Stomach (tissue), 9 donors: ENCODE data around the gene RNH1. TPM values are rescaled to one million over a fixed set of nuclear protein-coding genes. Genes with fewer than 3 reads are reported as not detected.
A peak's percentile ranks its signal among the peaks of the same experiment; 100 is the strongest.

Source experiments
- DNase-seq, 2 donors: peaks; one replicate each; pipeline versions ENCODE4 v3.0.0 to v3.0.0-alpha.2; 2013 to 2019
- H3K27ac ChIP-seq, 5 donors: fragments of 200-600 bp in 4 of 5; sonication (generic) in 4 of 5; one replicate each; pipeline ENCODE4 v1.5.1; 2013 to 2019; ENCODE audit warnings: mild to moderate bottlenecking in 1 of 5, moderate library complexity in 1 of 5
- H3K27me3 ChIP-seq, 3 donors: fragments of 200-600 bp; sonication (generic); one replicate each; pipeline ENCODE4 v1.5.1; 2017 to 2019; ENCODE audit warnings: mixed run types in 1 of 3
- H3K36me3 ChIP-seq, 4 donors: fragments of 200-600 bp; sonication (generic); 1 replicate in 3 of 4; 2 replicates in 1 of 4; pipeline ENCODE4 v1.5.1; 2016 to 2019
- H3K4me1 ChIP-seq, 4 donors: fragments of 200-600 bp; sonication (generic); one replicate each; pipeline ENCODE4 v1.5.1; 2016 to 2019
- H3K4me3 ChIP-seq, 4 donors: fragments of 200-600 bp; sonication (generic) in 3 of 4; one replicate each; pipeline ENCODE4 v1.5.1; 2016 to 2019; ENCODE audit warnings: mild to moderate bottlenecking in 1 of 4
- H3K9me3 ChIP-seq, 4 donors: fragments of 200-600 bp; sonication (generic); one replicate each; pipeline ENCODE4 v1.5.1; 2016 to 2019
- CTCF ChIP-seq, 7 experiments: fragments of 450-650 bp in 4 of 7; fragments of 200-600 bp in 3 of 7; sonication (generic) in 3 of 7; IDR thresholded peaks; one replicate each; pipeline ENCODE4 v1.5.1; 2016 to 2019; ENCODE audit warnings: antibody characterized with exemption in 7 of 7, control low read depth in 2 of 7, mild to moderate bottlenecking in 1 of 7
- EP300 ChIP-seq: sonication (generic); formaldehyde crosslinking; IDR thresholded peaks from one replicate; pipeline ENCODE4 v1.6.1; 2017; ENCODE audit warnings: antibody characterized with exemption
- POLR2A ChIP-seq, 4 donors: fragments of 450-650 bp; IDR thresholded peaks; one replicate each; pipeline ENCODE4 v1.6.1; 2016; ENCODE audit warnings: antibody characterized with exemption in 4 of 4, control low read depth in 2 of 4, mild to moderate bottlenecking in 1 of 4, moderate library complexity in 1 of 4
- POLR2AphosphoS5 ChIP-seq, 3 donors: sonication (generic); formaldehyde crosslinking; IDR thresholded peaks; one replicate each; pipeline ENCODE4 v1.6.1; 2016; ENCODE audit warnings: antibody characterized with exemption in 3 of 3
- WGBS, 5 donors: extraction: QIAGEN DNeasy Blood & Tissue Kit in 3 of 5; methylation state at CpG; one replicate each; pipeline versions ENCODE4 v1.1.5 to v1.1.7; 2013 to 2018; 5-methylcytosine and 5-hydroxymethylcytosine counted together
- intact Hi-C: fragments of 100-400 bp; cut with DNase I; formaldehyde crosslinking; loops from one replicate; pipeline ENCODE4 v1.15.1; 2023; ENCODE audit warnings: low total_unique reads
- polyA plus RNA-seq, 3 donors: library from polyadenylated mRNA; stranded (reverse); fragments of 200-250 nt; gene quantifications; one replicate each; pipeline ENCODE4 v1.2.3, GENCODE V29; 2013
- total RNA-seq, 5 donors: library from RNA; depleted of rRNA; stranded (reverse); fragments of >200 nt; gene quantifications; one replicate each; pipeline versions ENCODE4 v1.1.0 to v1.2.3, GENCODE V29; 2014 to 2016
- donor health status: healthy with polysubstance abuse.
- donor health status: Bipolar disorder and iron deficiency.
- donor health status: healthy.

The RNH1 gene
- total and polyA plus RNA-seq, 8 donors = 61.3 to 260 (median 134) TPM

- WGBS, 5 donors = 79 to 93% (median 89%) methylated on average over 18 to 33 of the region's 33 CpGs
- intact Hi-C loops = no loop called here
Observed at GRCh38 chr11:532986-533585, 26.0 kb upstream of the RNH1 start.

GRCh38 chr11:532527-532985 lies 25.5 kb upstream of the RNH1 start:
- Histone ChIP-seq H3K4me3 (no peak overlapping the region), H3K4me1 (peaks cover 33 to 42% (median 41%) of the 10 kb centered on the region in 4 donors), H3K27ac (no peak overlapping the region), H3K9me3 (no peaks in the 10 kb centered on the region), H3K36me3 (peaks cover 13 to 36% (median 33%) of the 10 kb centered on the region in 4 donors), H3K27me3 (peaks cover 0 to 13% (median 0%) of the 10 kb centered on the region in 3 donors)
- intact Hi-C loops = no loop called here
- TF ChIP-seq POLR2AphosphoS5 (IDR thresholded peaks at IDR 0.05) (no peak), EP300 (no peak), CTCF (IDR thresholded peaks at IDR 0.05) (no peak), POLR2A (IDR thresholded peaks at IDR 0.05) (no peak)
- WGBS, 5 donors = 70 to 84% (median 79%) methylated on average over 15 to 23 of the region's 23 CpGs
- DNase-seq = peak in 1 of 2 donors; percentile 39

More at GRCh38 chr11:532986-533585, 26.0 kb upstream of the RNH1 start:
- Histone ChIP-seq H3K27ac (no peak overlapping the region), H3K4me3 (no peak overlapping the region), H3K4me1 (peaks cover 38 to 47% (median 47%) of the 10 kb centered on the region in 4 donors), H3K9me3 (no peaks in the 10 kb centered on the region), H3K36me3 (peaks cover 13 to 36% (median 33%) of the 10 kb centered on the region in 4 donors), H3K27me3 (peaks cover 0 to 19% (median 0%) of the 10 kb centered on the region in 3 donors)
- TF ChIP-seq EP300 (no peak), POLR2A (IDR thresholded peaks at IDR 0.05) (no peak), POLR2AphosphoS5 (IDR thresholded peaks at IDR 0.05) (no peak), CTCF (IDR thresholded peaks at IDR 0.05) (no peak)
- DNase-seq = peak in 1 of 2 donors; percentile 14

- Histone ChIP-seq H3K36me3 (peaks cover 13 to 36% (median 33%) of the 10 kb centered on the region in 4 donors), H3K4me1 (peaks cover 27 to 37% (median 36%) of the 10 kb centered on the region in 4 donors), H3K4me3 (no peak overlapping the region), H3K27ac (no peak overlapping the region), H3K27me3 (peaks cover 0 to 8% (median 0%) of the 10 kb centered on the region in 3 donors), H3K9me3 (no peaks in the 10 kb centered on the region)
- TF ChIP-seq EP300 (no peak), POLR2A (IDR thresholded peaks at IDR 0.05) (no peak), POLR2AphosphoS5 (IDR thresholded peaks at IDR 0.05) (no peak), CTCF (IDR thresholded peaks at IDR 0.05) (no peak)
- intact Hi-C loops = no loop called here
- peak in 1 of 2 donors; percentile 3 for DNase-seq
- 84 to 88% (median 87%) methylated on average over 16 to 18 of the region's 18 CpGs for WGBS, 5 donors
Observed at GRCh38 chr11:531919-532526, 25.0 kb upstream of the RNH1 start.

- peak in 1 of 2 donors; percentile 7 for DNase-seq
- Histone ChIP-seq H3K4me3 (no peak overlapping the region), H3K9me3 (no peaks in the 10 kb centered on the region), H3K27me3 (no peaks in the 10 kb centered on the region), H3K4me1 (peaks cover 20 to 28% (median 28%) of the 10 kb centered on the region in 4 donors), H3K36me3 (peaks cover 13 to 36% (median 33%) of the 10 kb centered on the region in 4 donors), H3K27ac (no peak overlapping the region)
- 85 to 91% (median 89%) methylated on average over 20 to 28 of the region's 28 CpGs for WGBS, 5 donors
- TF ChIP-seq POLR2AphosphoS5 (IDR thresholded peaks at IDR 0.05) = no peak
- TF ChIP-seq POLR2A (IDR thresholded peaks at IDR 0.05) = no peak
- TF ChIP-seq EP300 = no peak
- TF ChIP-seq CTCF (IDR thresholded peaks at IDR 0.05) = no peak
- intact Hi-C loops = no loop called here
Observed at GRCh38 chr11:530960-531831, 24.2 kb upstream of the RNH1 start.
